HCT116 (cell line): Measurements from ENCODE around the gene DDR1.

Experiments used
- CEBPB ChIP-seq: IDR thresholded peaks from 2 replicates; pipeline ENCODE4 v1.6.1; 2012; ENCODE audit warnings: low read depth
- CTCF ChIP-seq, 3 experiments: fragments of 200-600 bp in 1 of 3; sonication (generic) in 1 of 3; IDR thresholded peaks in 2 of 3; conservative IDR thresholded peaks in 1 of 3; 2 replicates each; pipeline ENCODE4 v1.5.1; 2012 to 2017; ENCODE audit warnings: low read depth in 2 of 3, low read length in 2 of 3, antibody characterized with exemption in 1 of 3, borderline replicate concordance in 1 of 3, control low read depth in 1 of 3, mild to moderate bottlenecking in 1 of 3, mixed read lengths in 1 of 3, mixed run types in 1 of 3, moderate library complexity in 1 of 3; ENCODE audit not compliant: insufficient read depth in 1 of 3
- EZH2 ChIP-seq: fragments of 200-600 bp; sonication (generic); IDR thresholded peaks from 2 replicates; pipeline ENCODE4 v1.6.1; 2017; ENCODE audit warnings: antibody characterized with exemption, mixed run types
- EZH2phosphoT487 ChIP-seq: fragments of 200-600 bp; IDR thresholded peaks from 2 replicates; pipeline ENCODE4 v1.6.1; 2018; ENCODE audit warnings: antibody characterized with exemption, borderline replicate concordance
- JUND ChIP-seq: IDR thresholded peaks from 2 replicates; pipeline ENCODE4 v1.6.1; 2012
- MAX ChIP-seq: IDR thresholded peaks from 2 replicates; pipeline ENCODE4 v1.6.1; 2012
- POLR2A ChIP-seq: IDR thresholded peaks from 2 replicates; pipeline ENCODE4 v1.7.0; 2011; ENCODE audit warnings: borderline replicate concordance; ENCODE audit not compliant: insufficient read depth, insufficient read length; ENCODE audit errors: extremely low read depth
- RAD21 ChIP-seq: IDR thresholded peaks from 2 replicates; pipeline ENCODE4 v1.6.1; 2012; ENCODE audit warnings: low read depth, mild to moderate bottlenecking
- SIN3A ChIP-seq: IDR thresholded peaks from 2 replicates; pipeline ENCODE4 v1.6.1; 2012; ENCODE audit warnings: low read depth
- SP1 ChIP-seq: IDR thresholded peaks from 2 replicates; pipeline ENCODE4 v1.6.1; 2012; ENCODE audit warnings: low read depth
- SRF ChIP-seq: IDR thresholded peaks from 2 replicates; pipeline ENCODE4 v1.6.1; 2012; ENCODE audit warnings: low read depth
- YY1 ChIP-seq: IDR thresholded peaks from 2 replicates; pipeline ENCODE4 v1.6.1; 2011; ENCODE audit warnings: low read length, low read depth, moderate library complexity, mild to moderate bottlenecking; ENCODE audit not compliant: insufficient replicate concordance; ENCODE audit errors: extremely low read depth
- ZBTB33 ChIP-seq: IDR thresholded peaks from 2 replicates; pipeline ENCODE4 v1.6.1; 2011; ENCODE audit warnings: mild to moderate bottlenecking, low read length, moderate library complexity; ENCODE audit not compliant: insufficient replicate concordance; ENCODE audit errors: extremely low read depth
- TF ChIP-seq, protein P1 (sequence below): IDR thresholded peaks from 2 replicates; pipeline ENCODE4 v1.6.1; 2012; ENCODE audit warnings: low read depth

DNA sequence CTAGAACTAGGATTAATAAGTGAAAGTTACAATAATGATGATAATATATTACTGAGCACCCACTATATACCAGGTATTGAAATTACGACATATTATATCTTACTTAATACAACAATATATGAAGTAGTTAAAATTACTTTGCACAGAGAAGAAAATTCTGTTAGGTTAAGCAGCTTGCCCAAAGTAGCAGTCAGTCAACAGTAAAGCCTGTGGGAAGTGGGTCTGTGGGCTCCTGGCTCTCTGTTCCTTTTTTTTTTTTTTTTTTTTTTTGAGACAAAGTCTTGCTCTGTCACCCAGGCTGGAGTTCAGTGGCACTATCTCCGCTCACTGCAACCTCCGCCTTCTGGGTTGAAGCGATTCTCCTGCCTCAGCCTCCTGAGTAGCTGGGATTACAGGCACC is 18.9 kb downstream of the DDR1 start:
- TF ChIP-seq CTCF (IDR thresholded peaks at IDR 0.05 in 2 of 3, conservative IDR thresholded peaks at IDR 0.05 in 1 of 3; ENCODE audit: borderline replicate concordance in 1 of 3, insufficient read depth in 1 of 3, low read depth in 2 of 3, low read length in 2 of 3) (no peak), JUND (no peak), ZBTB33 (no peak), POLR2A (no peak), RAD21 (no peak), YY1 (no peak), EZH2 (no peak), SIN3A (no peak), EZH2phosphoT487 (no peak), SP1 (no peak), SRF (no peak), CEBPB (no peak), MAX (no peak)
- TF ChIP-seq, protein P1, sequence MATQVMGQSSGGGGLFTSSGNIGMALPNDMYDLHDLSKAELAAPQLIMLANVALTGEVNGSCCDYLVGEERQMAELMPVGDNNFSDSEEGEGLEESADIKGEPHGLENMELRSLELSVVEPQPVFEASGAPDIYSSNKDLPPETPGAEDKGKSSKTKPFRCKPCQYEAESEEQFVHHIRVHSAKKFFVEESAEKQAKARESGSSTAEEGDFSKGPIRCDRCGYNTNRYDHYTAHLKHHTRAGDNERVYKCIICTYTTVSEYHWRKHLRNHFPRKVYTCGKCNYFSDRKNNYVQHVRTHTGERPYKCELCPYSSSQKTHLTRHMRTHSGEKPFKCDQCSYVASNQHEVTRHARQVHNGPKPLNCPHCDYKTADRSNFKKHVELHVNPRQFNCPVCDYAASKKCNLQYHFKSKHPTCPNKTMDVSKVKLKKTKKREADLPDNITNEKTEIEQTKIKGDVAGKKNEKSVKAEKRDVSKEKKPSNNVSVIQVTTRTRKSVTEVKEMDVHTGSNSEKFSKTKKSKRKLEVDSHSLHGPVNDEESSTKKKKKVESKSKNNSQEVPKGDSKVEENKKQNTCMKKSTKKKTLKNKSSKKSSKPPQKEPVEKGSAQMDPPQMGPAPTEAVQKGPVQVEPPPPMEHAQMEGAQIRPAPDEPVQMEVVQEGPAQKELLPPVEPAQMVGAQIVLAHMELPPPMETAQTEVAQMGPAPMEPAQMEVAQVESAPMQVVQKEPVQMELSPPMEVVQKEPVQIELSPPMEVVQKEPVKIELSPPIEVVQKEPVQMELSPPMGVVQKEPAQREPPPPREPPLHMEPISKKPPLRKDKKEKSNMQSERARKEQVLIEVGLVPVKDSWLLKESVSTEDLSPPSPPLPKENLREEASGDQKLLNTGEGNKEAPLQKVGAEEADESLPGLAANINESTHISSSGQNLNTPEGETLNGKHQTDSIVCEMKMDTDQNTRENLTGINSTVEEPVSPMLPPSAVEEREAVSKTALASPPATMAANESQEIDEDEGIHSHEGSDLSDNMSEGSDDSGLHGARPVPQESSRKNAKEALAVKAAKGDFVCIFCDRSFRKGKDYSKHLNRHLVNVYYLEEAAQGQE = no peak
